ENCODE results near the gene ABCG4.

DNA sequence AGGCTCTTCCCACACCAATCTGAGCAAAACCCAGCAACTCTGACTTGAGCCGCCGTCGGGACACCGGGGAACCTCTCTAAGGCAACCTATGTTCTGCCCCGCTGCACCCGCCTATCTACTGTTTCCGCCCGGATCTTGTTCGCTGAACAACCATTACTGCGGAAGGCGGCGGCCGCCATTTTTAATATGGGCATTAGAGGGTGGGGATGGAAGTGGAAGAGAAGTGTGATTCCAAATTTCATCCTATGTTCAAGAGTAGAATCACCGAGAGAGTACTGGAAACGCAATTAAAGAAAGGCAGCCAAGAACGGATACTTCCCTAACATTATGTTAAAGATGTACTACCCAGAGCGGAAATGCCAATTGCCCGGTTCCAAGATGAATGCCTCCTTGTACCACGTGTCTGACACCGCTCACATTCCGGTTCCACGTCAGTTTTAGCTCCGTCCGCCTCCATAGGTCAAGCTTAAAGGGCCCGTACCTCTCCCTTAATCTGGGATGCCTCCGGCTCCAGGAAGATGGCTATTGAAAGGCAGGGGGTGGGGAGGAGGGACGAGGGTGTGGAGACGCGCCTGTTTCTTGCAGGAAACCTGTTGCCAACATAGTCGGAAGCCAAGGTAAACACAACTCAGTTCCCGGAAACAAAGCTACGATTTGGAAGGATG lies 47.0 kb upstream of the ABCG4 start, which contains the start of gene DPAGT1:
- TF ChIP-seq CTCF (IDR thresholded peaks at IDR 0.05) = peak in 1 of 3 donors; percentile 8
- TF ChIP-seq POLR2AphosphoS5 (IDR thresholded peaks at IDR 0.05) = peak; percentile 56 to 74 (median 69)
